Activated naive CD4-positive, alpha-beta T cell treated with anti-CD3 and anti-CD28 coated beads, Interleukin-2, amount 10 ng/mL, durations not matched to agents 7 days and 5 days (primary cell): ENCODE measurements around the gene PIGQ.

ENCODE experiments used
- CTCF ChIA-PET: fragments of 350-600 bp; sonication (Branson Sonifier 250); formaldehyde crosslinking; loops from one replicate; lab custom pipeline; 2021; ENCODE audit warnings: antibody characterized with exemption; lab: Charles Lee
- DNase-seq: peaks from one replicate; pipeline ENCODE4 v3.0.0-alpha.2; 2020
- H3K27ac Mint-ChIP-seq: one replicate; pipeline ENCODE4 v1.8.0; 2021; ENCODE audit warnings: mild to moderate bottlenecking, moderate library complexity, mixed read lengths
- H3K27me3 Mint-ChIP-seq: one replicate; pipeline ENCODE4 v1.8.0; 2021; ENCODE audit warnings: mild to moderate bottlenecking, mixed read lengths
- H3K36me3 Mint-ChIP-seq: one replicate; pipeline ENCODE4 v1.8.0; 2021; ENCODE audit warnings: mixed read lengths
- H3K4me1 Mint-ChIP-seq: one replicate; pipeline ENCODE4 v1.8.0; 2021; ENCODE audit warnings: mixed read lengths
- H3K4me3 Mint-ChIP-seq: one replicate; pipeline ENCODE4 v1.8.0; 2021; ENCODE audit warnings: mild to moderate bottlenecking, moderate library complexity, mixed read lengths
- H3K9me3 Mint-ChIP-seq: one replicate; pipeline ENCODE4 v1.8.0; 2021; ENCODE audit warnings: mixed read lengths

Gene PIGQ

GRCh38 chr16:630815-631405, 61.1 kb downstream of the PIGQ start, which contains the start of gene WFIKKN1:
TSS of gene WFIKKN1 (plus strand) at chr16:630985. CDS start at chr16:631254, 269 bp downstream.
- no peak for DNase-seq
- peaks cover 3% of the 10 kb centered on the region for H3K36me3 Mint-ChIP-seq
- no peak within 1 kb of the TSS for H3K4me3 Mint-ChIP-seq
- no peak within 1 kb of the TSS for H3K27ac Mint-ChIP-seq
- CTCF ChIA-PET = no interaction called here
- H3K4me1 Mint-ChIP-seq = peaks cover 8% of the 10 kb centered on the region
- no peaks in the 10 kb centered on the region for H3K9me3 Mint-ChIP-seq
- H3K27me3 Mint-ChIP-seq = peaks cover 3% of the 10 kb centered on the region

- Mint-ChIP-seq H3K27me3 (peaks cover 10% of the 10 kb centered on the region), H3K27ac (no peak overlapping the region), H3K36me3 (peaks cover 6% of the 10 kb centered on the region), H3K4me1 (peaks cover 12% of the 10 kb centered on the region), H3K4me3 (no peak overlapping the region), H3K9me3 (no peaks in the 10 kb centered on the region)
- CTCF ChIA-PET = no interaction called here
- no peak for DNase-seq
These were observed 62.1 kb downstream of the PIGQ start for GRCh38 chr16:631808-632358.

- CTCF ChIA-PET = no interaction called here
- Mint-ChIP-seq H3K27me3 (peaks cover 10% of the 10 kb centered on the region), H3K36me3 (peaks cover 6% of the 10 kb centered on the region), H3K4me1 (peaks cover 12% of the 10 kb centered on the region), H3K27ac (no peak overlapping the region), H3K9me3 (no peaks in the 10 kb centered on the region), H3K4me3 (no peak overlapping the region)
- no peak for DNase-seq
These were observed 62.9 kb downstream of the PIGQ start for GRCh38 chr16:632486-633335.

- Mint-ChIP-seq H3K9me3 (no peaks in the 10 kb centered on the region), H3K27ac (no peak overlapping the region), H3K4me1 (peaks cover 12% of the 10 kb centered on the region), H3K27me3 (peaks cover 10% of the 10 kb centered on the region), H3K4me3 (no peak overlapping the region), H3K36me3 (peaks cover 6% of the 10 kb centered on the region)
- CTCF ChIA-PET = no interaction called here
- no peak for DNase-seq
These were observed 63.7 kb downstream of the PIGQ start for GRCh38 chr16:633336-634050.
